IPS-20b (cell line): ENCODE data around the gene STMN3.
A peak's percentile ranks its signal among the peaks of the same experiment; 100 is the strongest.
"Not testable (repeated sequence)": the region's sequence is repeated elsewhere in the genome, so short reads cannot be mapped to it uniquely, and the experiment has no call there.

Source experiments
- H3K27ac ChIP-seq: one replicate; pipeline ENCODE4 v1.5.1; 2013; ENCODE audit warnings: low read length
- H3K27me3 ChIP-seq: 2 replicates; pipeline ENCODE4 v1.6.1; 2013; ENCODE audit warnings: mild to moderate bottlenecking, low read length, inconsistent platforms; ENCODE audit not compliant: insufficient read depth
- H3K36me3 ChIP-seq: 2 replicates; pipeline ENCODE4 v1.6.1; 2013; ENCODE audit warnings: low read depth, mild to moderate bottlenecking, inconsistent platforms, low read length, moderate library complexity; ENCODE audit not compliant: insufficient read depth
- H3K4me1 ChIP-seq: 2 replicates; pipeline ENCODE4 v1.6.1; 2013; ENCODE audit warnings: mild to moderate bottlenecking, control low read depth, inconsistent platforms, low read length, moderate library complexity; ENCODE audit not compliant: insufficient read depth
- H3K4me3 ChIP-seq: 2 replicates; pipeline ENCODE4 v1.5.1; 2013; ENCODE audit warnings: mild to moderate bottlenecking, low read length, inconsistent platforms
- H3K9ac ChIP-seq: 2 replicates; pipeline ENCODE4 v1.6.1; 2013; ENCODE audit warnings: low read depth, mild to moderate bottlenecking, inconsistent platforms, low read length, moderate library complexity
- H3K9me3 ChIP-seq: 2 replicates; pipeline ENCODE4 v1.6.1; 2013; ENCODE audit warnings: mild to moderate bottlenecking, low read depth, low read length, inconsistent platforms; ENCODE audit not compliant: insufficient read depth

The STMN3 gene

DNA sequence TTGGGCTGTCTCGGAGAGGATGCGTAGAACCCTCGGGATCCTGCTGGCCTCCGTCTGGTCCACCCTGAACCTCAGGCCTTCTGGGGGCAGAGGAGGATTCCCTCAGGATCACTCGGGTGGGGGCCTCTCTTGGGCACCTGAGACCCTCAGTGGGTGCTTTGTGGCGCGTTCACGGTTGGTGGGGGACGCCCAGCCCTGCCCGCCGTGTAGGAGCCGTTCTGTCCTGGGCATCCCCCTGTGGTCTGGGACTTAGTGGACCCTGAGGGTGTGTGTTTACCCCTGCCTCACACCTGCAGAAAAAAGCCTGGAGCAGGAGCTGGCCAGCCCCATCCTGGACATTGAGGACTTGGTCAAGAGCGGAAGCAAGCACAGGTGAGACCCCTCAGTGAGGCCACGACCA lies 12.5 kb upstream of the STMN3 start:
- Histone ChIP-seq H3K27me3 (no peaks in the 10 kb centered on the region), H3K4me1 (no peaks in the 10 kb centered on the region), H3K9me3 (no peaks in the 10 kb centered on the region), H3K9ac (no peak overlapping the region), H3K4me3 (no peak overlapping the region), H3K27ac (no peak overlapping the region), H3K36me3 (peaks cover 66% of the 10 kb centered on the region)

DNA sequence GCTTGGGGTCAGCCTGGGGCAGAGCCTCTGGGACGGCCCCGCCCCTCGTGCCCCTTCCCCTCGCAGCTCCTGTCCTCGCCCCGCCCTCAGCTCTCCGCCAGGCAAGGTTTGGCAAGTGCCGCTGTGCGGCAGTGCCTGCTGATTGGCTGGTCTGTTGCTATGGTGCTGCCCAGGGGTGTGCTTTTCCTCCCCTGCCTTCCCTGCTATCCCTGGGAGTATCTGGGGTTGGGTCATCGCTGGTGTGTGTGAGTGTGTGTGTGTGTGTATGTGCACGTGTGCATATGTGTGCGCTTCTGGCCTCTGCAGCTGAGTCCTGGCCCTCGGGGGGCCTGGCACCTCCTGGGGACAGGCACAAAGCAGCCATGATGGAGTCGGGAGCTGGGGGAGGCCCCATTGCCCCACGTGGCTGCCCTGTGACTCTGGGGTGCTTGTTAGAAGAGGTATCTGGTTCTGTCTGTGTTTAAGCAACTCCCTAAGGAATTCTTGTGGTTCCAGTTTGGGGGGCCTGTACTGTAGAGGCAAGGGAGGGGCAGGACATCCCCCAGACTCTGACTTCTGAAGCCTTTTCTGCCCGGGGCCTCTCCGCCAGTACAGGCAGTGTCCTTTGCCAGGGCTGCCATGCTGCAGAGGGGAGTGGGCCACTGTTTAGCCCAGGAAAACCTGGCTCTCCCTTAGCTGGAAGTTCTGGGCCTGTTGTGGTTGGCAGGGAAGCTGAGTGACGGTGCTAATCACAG lies 11.8 kb upstream of the STMN3 start:
- no peak overlapping the region for H3K4me3 ChIP-seq
- H3K27me3 ChIP-seq = no peaks in the 10 kb centered on the region
- peaks cover 71% of the 10 kb centered on the region for H3K36me3 ChIP-seq
- H3K9ac ChIP-seq = peak overlapping the region; percentile 36; the same call in 1 of the 2 replicates
- H3K27ac ChIP-seq = no peak overlapping the region
- no peaks in the 10 kb centered on the region for H3K4me1 ChIP-seq
- H3K9me3 ChIP-seq = no peaks in the 10 kb centered on the region

DNA sequence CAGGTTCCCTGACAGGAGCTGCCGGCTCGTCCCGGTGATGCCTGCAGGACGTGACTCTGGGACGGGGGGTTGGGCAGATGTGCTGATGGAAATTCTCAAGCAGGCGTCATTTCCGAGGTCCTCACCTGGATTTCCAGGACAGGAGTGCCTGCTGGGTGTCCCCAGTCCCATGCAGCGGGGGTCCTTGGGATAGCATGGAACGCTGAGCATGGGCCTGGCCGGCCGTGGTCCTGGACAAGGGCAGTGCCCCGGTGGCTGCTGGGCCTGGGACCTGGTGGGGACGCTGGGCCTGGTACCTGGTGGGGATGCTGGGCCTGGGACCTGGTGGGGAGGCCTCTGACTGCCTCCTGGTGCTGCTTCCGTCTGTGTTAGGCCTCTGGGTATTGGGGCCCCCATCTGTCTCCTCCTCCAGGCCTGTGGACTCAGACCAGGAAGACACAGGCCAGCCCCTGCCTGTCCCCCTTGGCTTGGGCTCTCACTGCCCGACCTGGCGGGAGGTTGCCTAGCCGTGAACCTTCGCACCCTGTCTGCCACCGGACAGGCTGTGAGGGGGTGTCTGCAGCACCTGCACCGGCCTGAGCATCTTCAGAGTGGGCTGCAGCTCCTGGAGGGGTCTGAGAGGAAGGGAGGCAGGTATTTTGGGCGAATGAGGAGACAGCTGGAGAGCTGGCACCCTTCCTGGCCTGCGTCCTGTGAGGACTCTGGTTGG lies 11.1 kb upstream of the STMN3 start:
- Histone ChIP-seq H3K9ac (no peak overlapping the region), H3K36me3 (peaks cover 69% of the 10 kb centered on the region)

DNA sequence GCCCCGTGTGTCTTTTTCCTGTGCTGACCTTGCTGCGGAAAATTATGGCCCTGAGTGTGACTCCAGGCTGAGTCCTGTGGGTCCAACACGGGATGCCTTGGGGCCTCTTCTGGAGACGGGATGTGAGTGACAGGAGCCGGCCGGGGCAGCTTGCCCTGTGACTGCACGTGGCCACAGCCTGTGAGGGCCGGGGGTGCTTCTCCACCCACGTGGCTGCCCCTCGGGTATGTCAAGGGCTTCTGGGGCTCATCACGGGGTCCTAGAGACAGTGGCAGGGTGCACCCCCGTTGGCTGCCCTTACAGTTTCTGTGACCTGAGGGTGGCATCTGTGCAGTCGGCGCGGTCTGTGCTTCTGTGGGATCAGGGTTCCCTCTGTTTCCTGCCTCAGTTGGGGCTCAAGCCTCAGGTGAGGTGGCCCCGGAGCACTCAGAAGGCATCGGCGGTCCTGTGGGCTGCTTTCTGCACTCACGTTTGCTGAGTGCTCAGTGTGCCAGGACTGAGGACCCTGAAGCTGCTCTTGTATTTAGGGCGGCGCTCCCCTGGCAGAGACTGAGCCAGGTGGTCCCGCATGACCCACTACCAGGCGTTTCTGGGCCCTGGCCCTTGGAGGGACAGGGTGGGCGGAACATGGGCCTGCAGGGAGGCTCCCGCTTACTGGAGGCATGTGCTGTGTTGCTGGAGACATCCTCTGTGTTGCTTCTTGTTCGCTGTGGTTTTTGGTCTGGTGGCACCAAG lies 10.3 kb upstream of the STMN3 start:
- Histone ChIP-seq H3K9ac (no peak overlapping the region; the same call in 1 of the 2 replicates), H3K9me3 (no peaks in the 10 kb centered on the region), H3K4me3 (no peak overlapping the region), H3K27ac (no peak overlapping the region), H3K4me1 (no peaks in the 10 kb centered on the region), H3K36me3 (peaks cover 61% of the 10 kb centered on the region), H3K27me3 (no peaks in the 10 kb centered on the region)

More for the DNA sequence above, 11.1 kb upstream of the STMN3 start:
- Histone ChIP-seq H3K27ac (no peak overlapping the region), H3K4me3 (no peak overlapping the region), H3K9me3 (no peaks in the 10 kb centered on the region), H3K4me1 (no peaks in the 10 kb centered on the region), H3K27me3 (no peaks in the 10 kb centered on the region)

DNA sequence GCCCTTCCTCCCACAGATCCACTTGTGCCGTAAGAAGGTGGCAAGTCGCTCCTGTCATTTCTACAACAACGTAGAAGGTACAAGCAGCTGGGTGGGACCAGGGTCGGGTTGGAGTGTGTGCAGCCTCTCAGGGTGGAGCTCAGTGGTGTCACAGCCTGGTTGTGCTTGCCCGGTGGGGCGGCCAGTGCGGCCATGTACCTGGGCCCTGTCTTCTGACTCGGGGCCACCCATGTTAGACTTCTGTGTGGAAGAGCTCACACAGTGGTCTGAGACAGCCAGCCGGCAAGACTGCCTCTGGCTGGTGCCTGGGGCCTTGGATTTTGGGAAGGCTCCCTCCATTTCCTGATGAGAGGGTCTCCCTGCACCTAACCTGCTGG lies 9.6 kb upstream of the STMN3 start:
- Histone ChIP-seq H3K36me3 (peaks cover 54% of the 10 kb centered on the region), H3K9me3 (no peaks in the 10 kb centered on the region), H3K27me3 (no peaks in the 10 kb centered on the region), H3K4me3 (no peak overlapping the region), H3K4me1 (no peaks in the 10 kb centered on the region), H3K9ac (no peak overlapping the region), H3K27ac (no peak overlapping the region)

DNA sequence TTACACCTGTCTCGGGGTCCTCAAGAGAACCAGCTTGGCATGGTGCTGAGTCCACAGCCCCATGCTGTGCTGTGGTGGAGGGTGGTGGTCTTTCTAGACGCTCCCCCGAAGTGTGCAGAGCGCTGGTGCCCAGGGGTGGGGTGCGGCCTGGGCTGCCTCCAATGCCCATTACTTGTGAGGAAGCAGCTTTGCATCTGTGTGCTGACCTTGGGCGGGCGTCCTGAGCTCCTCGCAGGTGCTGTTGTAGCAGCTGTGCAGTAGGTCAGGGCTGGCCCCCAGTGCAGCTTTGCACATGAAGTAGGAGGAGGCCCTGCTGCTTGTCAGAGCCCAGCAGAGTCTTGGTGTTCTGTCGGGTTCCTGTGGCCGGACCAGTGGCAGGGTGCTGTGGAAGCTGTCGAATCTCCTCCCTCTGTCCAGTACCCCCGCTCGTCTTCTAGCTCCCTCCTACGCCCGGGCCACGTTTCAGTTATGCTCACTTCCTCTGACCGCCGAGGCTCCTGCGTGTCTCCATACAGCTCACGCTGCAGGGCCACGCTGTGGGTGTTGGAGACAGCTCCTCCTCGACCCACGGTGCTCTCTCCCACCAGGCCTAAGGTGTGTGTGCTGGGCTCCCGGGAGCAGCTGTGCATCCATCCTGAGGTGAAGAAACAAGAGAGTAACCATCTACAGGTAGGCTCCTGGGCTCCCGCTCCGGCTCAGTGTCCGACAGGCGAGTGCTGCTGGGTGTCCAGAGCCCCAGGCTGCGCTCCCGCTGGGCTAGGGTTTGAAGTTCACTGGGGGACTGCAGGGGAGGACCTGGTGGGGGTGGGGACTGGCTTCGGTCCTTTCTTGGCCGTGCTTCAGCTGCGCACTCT lies 9.0 kb upstream of the STMN3 start:
- Histone ChIP-seq H3K27me3 (no peaks in the 10 kb centered on the region), H3K9ac (no peak overlapping the region), H3K9me3 (no peaks in the 10 kb centered on the region), H3K36me3 (peaks cover 49% of the 10 kb centered on the region), H3K27ac (no peak overlapping the region), H3K4me3 (no peak overlapping the region), H3K4me1 (peaks cover 3% of the 10 kb centered on the region; the same call in 1 of the 2 replicates)

DNA sequence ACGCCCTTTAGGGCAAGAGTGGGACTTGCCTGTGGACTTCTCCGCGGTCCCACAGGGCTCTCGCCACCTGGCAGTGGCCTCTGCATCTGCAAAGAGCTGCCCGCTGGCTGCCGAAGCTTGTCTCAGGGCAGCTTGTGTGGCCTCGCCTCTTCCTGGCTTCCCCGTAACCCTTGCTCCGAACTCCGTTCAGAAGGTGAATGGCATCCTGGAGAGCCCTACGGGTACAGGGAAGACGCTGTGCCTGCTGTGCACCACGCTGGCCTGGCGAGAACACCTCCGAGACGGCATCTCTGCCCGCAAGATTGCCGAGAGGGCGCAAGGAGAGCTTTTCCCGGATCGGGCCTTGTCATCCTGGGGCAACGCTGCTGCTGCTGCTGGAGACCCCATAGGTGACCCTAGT lies 7.9 kb upstream of the STMN3 start:
- Histone ChIP-seq H3K36me3 (peaks cover 41% of the 10 kb centered on the region), H3K9me3 (no peaks in the 10 kb centered on the region), H3K4me3 (no peak overlapping the region), H3K4me1 (peaks cover 3% of the 10 kb centered on the region; the same call in 1 of the 2 replicates), H3K27ac (no peak overlapping the region), H3K27me3 (no peaks in the 10 kb centered on the region), H3K9ac (no peak overlapping the region)

DNA sequence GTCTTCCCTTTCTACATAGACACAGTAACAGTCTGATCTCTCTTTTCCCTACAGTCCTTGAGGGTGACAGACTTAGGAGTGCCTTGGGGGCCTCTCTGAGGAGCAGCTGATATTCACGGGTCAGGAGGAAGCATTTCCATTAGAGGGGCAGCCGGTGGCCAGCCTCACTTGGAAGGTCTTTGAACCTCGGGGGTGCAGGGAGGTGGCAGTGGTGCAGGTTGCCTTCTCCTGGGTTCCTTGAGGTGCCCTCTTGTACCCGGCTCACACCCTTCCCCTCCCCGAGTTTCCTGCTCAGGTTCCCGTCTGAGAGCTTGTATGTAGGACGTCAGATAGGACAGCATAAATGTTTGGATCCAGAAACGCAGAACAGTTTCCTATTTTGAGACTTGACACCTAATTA lies 7.4 kb upstream of the STMN3 start:
- H3K4me3 ChIP-seq = no peak overlapping the region
- H3K9me3 ChIP-seq = no peaks in the 10 kb centered on the region
- peaks cover 38% of the 10 kb centered on the region for H3K36me3 ChIP-seq
- H3K27me3 ChIP-seq = no peaks in the 10 kb centered on the region
- no peak overlapping the region for H3K9ac ChIP-seq
- H3K27ac ChIP-seq = no peak overlapping the region
- H3K4me1 ChIP-seq = peaks cover 3% of the 10 kb centered on the region; the same call in 1 of the 2 replicates

DNA sequence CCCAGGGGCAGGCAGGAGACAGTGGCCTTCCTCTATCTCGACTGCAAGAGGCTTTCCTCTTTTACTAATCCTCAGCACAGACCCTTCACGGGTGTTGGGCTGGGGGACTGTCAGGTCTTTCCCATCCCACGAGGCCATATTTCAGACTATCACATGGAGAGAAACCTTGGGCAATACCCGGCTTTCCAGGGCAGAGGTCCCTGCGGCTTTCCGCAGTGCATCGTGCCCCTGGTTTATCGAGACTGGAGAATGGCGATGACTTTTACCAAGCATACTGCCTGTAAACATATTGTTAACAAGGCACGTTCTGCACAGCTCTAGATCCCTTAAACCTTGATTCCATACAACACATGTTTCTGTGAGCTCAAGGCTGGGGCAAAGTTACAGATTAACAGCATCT lies 7.0 kb upstream of the STMN3 start:
- H3K4me3 ChIP-seq, H3K27me3 ChIP-seq, H3K9me3 ChIP-seq, H3K9ac ChIP-seq, H3K4me1 ChIP-seq, H3K27ac ChIP-seq: not testable (repeated sequence)
- peaks cover 38% of the 10 kb centered on the region for H3K36me3 ChIP-seq

DNA sequence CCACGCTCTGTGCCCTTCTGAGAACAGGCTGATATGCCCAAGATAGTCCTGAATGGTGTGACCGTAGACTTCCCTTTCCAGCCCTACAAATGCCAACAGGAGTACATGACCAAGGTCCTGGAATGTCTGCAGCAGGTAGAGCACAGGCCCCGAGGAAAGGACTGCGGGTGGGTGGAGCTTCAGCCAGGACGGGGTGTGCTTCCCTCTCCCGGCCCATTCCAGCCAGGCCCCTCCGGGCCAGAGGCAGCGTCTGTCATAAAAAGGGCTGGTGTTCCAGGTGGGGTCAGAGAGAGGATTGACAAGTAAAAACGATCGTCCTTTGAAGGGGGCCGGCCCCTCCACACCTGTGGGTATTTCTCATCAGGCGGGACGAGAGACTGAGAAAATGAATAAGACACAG lies 6.1 kb upstream of the STMN3 start:
- H3K9me3 ChIP-seq = no peaks in the 10 kb centered on the region
- H3K9ac ChIP-seq = peak overlapping the region; percentile 84; the same call in 1 of the 2 replicates
- peak overlapping the region; percentile 95 for H3K4me3 ChIP-seq
- H3K27me3 ChIP-seq = no peaks in the 10 kb centered on the region
- H3K27ac ChIP-seq = no peak overlapping the region
- H3K36me3 ChIP-seq = peaks cover 38% of the 10 kb centered on the region
- peaks cover 7% of the 10 kb centered on the region for H3K4me1 ChIP-seq

DNA sequence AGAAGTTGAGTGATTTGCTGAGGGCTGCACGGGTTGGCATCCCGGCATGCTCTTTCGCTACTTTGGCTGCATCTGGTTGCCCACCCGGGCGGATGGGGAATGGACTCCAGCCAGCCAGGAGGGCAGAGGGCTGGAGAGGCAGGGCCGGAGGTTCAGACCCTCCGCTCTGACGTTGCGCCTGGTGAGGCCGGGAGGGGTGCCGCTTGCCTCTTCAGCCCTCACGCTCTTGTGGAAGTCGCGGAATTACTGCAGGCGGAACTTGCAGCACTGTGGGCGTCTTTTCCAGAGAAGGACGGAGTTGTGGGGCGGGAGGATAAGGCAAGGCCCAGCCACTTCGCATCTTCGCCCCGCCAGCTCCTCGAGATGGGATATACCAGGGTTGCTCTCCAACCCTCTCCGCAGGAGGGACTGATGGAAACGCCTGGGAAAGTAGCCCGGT lies 5.5 kb upstream of the STMN3 start:
- Histone ChIP-seq H3K27ac (no peak overlapping the region), H3K9me3 (no peaks in the 10 kb centered on the region), H3K9ac (peak overlapping the region; percentile 84; the same call in 1 of the 2 replicates), H3K27me3 (no peaks in the 10 kb centered on the region), H3K4me3 (peak overlapping the region; percentile 95), H3K4me1 (peaks cover 11% of the 10 kb centered on the region), H3K36me3 (peaks cover 35% of the 10 kb centered on the region)
